GM18508 (cell line): ENCODE data around the gene EHHADH.

Experiments used
- ATAC-seq: cut with Tn5 transposase; IDR thresholded peaks from one replicate; pipeline ENCODE4 v1.9.1; 2021; ENCODE audit warnings: moderate number of reproducible peaks; ENCODE audit not compliant: insufficient read depth, unreplicated experiment

The EHHADH gene

DNA sequence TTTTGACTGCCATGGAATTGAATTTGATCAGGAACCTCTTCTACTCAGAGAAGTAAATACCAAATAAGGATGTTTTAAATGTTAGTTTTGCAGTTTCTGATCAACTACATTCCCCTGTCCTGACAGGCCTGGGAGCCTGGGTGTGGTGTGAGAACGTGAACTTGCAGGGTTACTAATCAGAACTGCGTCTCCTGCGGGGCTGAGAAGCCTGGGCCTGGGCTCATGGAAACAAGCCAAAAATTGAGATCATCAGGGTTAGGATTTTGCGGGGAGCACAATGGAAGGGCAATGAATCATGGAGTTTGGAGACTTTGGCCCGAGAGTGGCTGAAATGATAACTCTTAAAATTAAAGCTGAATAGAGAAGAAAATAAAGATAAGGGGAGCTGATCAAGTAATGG lies 53.2 kb downstream of the EHHADH start:
- no peak for ATAC-seq

DNA sequence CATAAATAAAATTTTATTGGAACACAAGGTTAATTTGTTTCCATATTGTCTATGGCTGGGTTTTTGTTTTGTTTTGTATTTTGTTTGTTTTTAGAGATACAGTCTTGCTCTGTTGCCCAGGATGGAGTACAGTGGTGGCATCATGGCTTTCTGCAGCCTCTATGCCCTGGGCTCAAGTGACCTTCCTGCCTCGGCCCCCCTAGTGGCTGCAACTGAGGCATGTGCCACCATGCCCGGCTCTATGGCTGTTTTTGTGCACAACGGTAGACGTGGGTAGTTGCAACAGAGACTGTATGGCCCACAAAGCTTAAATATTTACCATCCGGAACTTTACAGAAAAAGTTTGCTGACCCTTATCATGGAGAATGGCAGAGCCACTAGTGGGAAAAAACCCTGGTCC lies 54.2 kb downstream of the EHHADH start:
- no peak for ATAC-seq

DNA sequence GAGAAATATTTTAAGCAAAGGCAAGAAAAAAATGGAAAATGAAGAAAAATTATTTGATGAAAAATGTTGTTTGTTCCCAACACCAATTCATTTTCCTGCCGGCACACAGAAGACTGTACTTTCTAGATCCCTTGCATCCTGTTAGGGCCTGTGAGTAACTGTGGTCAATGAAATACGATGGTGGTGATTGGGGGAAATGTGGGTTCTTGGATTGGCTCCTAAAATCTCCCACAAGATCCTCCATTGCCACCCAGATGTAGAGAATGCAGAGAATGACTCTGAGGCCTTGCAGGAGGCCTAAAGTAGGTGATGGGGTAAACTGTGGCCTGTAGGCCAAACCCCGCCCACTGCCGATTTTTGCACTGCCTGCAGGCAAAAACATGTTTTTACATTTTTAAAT lies 54.6 kb downstream of the EHHADH start:
- no peak for ATAC-seq

DNA sequence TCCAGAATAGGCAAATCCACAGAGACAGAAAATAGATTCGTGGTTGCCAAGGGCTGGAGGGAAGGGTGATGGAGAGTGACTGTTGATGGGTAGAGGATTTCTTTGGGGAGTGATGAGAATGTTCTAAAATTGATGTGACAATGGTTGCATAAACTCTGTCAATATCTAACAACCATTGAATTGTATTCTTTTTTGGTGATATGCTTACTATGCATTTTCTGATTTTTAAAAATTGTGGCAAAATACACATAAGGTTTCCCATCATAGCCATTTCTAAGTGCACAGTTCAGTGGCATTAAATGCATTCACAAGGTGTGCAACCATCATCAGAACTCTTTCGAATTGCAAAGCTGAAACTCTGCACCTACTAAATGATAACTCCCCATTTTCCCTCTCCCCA lies 56.8 kb downstream of the EHHADH start:
- no peak for ATAC-seq

DNA sequence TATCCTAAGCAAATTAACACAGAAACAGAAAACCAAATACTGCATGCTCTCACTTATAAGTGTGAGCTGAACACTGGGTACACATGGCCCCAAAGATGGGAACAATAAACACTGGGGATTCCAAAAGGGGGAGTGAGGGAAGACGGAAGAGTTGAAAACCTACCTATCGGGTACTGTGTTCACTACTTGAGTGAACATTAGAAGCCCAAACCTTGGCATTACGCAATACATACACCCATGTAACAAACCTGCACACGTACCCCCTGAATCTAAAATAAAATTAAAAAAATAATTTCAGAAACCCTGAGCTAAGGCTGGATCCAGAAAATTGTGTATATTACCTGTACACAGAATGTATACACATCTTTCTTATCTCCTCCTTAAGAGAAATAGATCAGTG lies 58.2 kb downstream of the EHHADH start:
- no peak for ATAC-seq

DNA sequence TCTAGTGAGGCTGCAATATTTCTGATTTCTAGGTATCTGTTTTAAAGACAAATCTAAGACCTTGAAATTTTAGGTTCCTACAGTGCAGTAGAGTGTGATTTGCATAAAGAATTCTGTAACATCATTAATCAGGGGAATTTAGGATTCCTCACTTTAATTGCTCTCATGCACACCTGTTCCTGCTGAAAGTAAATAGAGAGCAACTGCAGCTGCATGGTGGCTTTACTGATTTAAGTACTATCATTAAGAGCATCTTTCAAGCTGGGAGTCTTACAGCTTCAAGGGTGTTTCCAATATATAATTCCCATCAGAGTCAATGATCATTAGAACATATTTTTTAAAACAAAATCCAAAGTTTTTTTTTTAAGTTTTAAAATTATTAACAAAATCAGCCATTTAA lies 65.0 kb downstream of the EHHADH start:
- no peak for ATAC-seq

DNA sequence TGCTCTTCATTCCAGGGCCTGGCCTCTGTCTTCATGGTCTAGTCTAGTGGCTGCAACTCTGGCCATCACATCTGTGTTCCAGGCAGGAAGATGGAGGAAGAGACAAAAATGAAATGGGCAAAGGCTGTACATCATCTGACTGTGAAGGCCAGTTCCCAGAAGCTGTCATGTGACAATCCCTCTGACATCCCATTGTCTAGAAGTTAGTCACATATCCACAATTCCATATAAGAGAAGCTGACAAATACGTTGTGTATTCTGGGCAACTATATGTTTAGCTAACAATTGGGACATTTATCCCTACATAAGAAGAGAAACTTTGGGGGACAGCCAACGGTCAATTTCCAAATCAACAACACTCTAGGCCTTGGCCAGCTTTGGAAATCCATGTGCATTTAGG lies 66.5 kb downstream of the EHHADH start:
- no peak for ATAC-seq

DNA sequence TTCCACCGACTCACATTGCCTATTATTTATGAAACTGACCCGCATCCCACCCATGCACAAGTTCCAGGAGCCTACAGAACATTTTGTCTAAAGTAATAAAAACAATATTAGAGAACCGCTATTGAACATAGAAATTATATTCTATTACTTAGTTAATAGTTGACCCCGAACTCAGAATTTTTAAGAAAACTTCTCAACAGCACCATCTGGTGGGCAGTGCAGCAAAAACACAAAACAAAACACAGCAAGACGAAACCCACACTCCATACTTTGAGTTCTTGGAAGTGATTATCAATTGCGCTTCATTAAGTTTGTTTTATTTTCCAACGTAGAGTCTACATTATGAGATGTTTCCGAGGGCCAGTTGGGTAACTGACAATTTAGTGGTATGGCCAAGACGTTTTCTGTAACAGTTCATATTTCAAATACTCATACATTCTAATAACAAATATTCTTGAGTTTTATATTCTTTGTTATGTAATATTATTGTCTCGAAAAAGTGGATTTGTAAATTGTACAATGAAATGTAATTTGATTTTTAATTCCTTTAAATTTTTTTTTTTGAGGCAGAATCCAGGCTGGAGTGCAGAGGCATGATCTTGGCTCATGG lies 77.0 kb downstream of the EHHADH start:
- ATAC-seq = no peak

DNA sequence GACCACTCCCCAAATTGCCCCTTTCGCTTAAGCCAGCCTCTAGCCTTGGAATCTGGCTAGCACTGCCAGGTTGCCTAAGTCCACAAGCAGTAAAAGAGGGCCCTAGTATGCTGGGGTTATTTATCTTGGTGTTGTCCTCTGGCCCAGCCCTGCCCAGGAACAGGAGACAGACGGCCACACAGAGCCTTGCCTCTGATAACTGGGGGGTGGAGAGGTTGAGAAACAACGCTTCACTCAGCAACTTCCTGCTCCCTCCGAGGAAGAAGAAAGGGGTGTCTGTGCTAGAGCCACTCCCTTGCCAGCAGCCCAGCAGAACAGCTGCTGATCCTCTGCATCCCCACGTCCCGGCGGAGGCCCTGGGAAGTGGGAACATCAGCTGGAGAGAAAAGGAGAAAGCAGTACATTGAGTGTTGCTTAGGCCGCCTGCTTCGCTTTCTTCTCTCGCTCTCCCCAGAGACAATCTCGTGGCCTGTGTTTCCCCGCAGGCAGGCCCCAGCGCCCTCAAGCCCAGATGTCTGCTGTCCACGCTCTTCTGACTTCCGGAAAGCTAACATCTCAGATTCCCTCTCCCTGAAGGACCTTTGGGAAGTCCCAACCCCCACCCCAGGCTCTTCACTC lies 78.4 kb downstream of the EHHADH start:
- ATAC-seq = no peak

DNA sequence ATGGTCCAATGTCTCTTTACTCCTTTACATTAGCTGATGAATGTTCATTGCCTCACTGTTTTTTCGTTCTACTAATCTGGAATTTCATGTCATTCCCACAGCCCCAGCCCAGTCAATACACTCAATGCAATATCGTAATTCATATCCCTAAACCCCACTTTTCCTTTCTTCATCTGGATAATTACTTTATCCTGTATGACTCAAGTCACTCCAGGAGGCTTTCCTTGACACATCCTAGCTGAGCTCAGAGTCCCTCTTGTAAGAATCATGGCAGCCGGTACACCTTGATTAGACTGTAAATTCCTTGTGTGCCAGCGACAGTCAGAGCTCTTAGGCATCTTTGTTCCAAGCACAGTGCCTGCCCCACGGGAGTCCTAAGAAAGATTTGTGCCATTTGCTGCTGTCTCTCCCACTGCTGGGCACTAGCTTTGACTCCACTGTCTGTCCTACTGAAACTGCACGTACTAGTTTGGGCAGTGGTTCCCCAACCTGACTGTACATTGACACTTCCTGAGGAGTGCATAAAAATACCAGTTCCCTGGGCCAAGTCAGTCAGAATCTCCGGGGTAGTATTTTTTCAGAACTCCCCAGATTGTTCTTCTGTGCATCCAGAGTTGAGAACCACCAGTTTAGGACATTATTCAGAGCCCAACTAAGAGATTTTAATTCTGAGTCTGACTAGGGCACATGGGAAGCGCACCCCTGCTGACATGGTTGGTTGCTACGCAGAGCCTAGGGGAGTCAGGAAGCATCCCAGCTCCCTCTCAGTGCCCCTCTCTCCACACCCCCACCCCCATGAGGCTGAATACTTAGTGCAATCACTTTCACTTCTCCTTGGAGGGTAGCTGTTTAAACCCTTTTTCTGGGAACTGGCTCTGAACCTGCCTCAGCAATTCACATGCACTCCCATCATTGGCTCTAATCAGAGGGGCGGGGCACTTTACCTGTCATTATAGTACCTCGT lies 81.5 kb downstream of the EHHADH start:
- no peak for ATAC-seq

DNA sequence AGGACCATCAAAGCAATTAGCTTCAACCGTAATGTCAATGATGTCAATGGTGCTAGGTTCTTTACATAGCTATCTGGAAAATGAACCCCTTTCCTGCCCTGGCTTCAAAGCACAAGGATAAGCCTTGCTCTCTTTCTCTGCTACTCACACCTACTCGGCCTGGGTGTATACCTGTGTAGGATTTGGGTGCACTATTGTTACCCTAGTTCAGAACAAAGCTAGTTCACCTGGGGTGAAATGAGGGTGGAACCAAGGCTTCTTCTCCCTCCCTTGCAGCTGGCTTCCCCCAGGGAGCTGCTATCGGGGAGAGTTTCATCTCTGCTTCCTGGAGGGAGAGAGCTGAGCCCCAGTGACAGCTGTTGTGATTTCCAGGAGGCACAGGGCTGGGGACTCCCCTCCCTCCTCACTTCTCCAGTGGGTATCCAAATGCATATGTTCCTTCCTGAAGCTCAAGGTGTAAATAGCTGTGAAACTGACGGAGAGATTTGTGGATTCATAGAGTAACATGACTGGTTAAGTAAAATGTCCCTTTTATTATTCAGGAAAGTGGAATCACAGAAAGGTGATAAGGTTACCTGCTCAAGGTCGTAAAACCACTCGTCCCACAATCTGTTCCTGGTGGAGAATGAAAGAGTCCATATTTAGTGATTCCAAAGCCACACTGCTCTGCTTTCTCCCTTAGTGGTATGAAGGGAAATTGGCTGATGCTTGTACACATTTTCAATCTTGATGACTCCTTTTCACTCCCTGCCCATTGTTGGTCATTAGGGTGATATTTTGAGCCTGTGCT lies 89.2 kb downstream of the EHHADH start:
- no peak for ATAC-seq

DNA sequence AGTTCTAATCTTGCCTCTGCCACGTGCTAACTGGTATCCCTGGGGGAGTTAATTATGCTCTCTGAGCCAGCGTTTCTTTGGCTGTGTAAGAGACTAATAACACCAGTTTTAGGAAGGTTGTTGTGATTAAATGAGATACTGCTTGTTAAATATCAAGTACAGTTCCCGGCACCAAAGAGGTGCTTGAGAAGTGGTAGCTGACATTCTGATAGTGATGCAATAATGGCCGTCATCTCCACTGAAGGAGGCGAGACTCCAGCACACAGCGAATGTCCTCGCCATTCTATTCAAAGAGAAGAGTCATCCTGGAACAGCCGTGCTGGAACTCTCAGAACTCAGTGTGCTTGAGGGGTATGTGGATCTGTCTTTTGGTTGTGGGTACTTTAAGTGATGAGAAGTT lies 91.2 kb downstream of the EHHADH start:
- ATAC-seq = no peak

DNA sequence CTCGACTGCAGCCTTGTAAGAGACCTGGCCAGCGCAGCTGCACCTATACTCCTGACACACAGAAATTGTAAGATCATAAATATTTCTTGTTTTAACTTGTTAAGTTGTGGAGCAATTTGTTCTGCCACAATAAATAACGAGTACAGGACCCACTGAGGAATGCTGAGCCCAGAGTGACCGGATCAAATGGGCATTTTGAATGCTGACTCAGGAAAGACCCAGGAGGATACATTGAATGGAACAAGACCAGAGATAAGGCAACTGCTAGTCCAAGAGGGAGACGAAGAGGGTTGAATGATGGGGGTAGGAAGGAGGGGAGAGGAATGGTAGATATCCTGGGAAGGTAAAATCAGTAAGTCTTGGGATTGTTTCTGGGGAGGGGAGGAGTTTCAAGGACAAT lies 92.1 kb downstream of the EHHADH start:
- no peak for ATAC-seq

DNA sequence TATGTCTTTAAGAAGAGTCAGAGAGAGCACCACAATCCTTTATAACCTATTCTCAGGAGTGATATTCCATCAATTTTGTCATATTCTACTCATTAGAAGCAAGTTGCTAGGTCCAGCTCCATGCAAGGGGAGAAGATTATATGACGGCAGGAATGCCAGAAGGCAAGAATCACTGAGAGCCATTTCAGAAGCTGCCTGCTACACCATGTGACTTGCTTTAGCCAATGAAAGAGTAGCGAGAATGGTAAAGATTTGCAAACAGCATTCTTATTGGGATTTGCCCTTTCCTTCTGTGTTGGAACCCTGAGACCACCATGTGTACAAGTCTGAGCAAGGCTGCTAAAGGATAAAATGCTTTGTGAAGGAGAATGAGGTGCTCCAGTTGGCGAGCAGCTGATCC lies 96.5 kb downstream of the EHHADH start:
- ATAC-seq = no peak

DNA sequence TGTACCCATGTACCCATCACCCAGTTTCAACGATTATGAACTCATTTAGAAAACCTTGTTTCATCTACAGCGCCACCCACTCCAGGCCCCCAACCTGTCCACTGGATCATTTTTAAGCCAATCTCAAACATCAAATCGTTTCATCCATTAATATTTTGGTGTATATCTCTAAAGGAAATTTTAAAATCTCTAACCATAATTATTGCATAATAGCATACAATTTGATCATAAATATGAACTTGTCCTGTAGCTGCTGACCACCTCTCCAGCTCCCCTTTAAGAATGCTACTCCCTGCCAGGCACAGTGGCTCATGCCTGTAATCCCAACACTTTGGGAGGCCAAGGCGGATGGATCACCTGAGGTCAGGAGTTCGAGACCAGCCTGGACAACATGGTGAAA lies 98.2 kb downstream of the EHHADH start:
- no peak for ATAC-seq

DNA sequence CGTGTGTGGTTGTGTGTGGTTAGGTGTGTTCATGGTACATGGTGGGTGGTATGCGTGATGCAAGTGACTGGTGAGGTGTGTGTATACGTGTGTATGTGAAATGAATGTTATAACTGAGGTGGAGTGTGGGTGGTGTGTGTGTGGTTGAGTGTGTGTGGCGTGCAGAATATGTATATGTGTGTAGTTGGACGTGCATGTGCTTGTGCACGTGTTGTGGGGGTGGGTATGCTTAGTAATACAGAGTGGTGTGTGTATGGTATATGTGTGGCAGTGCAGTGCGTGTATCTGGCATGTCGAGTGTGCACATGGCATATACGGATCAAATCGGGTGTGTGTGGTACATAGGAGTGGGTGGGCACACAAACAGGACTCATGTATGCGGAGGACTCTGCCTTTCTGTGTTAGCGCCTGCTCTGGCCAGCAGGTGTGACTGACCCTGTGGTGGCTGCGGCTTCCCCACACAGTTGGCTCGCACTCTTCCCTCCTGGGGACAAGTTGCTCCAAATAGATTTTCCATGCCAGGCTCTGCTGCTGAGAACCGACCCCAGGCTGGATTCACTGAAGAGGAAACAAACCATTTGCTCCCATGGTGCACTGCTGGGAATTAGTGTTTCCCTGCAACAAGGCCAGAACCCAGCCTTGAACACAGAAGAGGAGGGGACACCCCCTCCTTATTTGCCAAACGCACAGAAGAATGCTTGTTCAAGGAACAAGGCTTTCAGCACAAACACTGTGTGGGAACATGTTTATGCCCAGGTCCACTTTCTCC lies 99.8 kb downstream of the EHHADH start:
- no peak for ATAC-seq

DNA sequence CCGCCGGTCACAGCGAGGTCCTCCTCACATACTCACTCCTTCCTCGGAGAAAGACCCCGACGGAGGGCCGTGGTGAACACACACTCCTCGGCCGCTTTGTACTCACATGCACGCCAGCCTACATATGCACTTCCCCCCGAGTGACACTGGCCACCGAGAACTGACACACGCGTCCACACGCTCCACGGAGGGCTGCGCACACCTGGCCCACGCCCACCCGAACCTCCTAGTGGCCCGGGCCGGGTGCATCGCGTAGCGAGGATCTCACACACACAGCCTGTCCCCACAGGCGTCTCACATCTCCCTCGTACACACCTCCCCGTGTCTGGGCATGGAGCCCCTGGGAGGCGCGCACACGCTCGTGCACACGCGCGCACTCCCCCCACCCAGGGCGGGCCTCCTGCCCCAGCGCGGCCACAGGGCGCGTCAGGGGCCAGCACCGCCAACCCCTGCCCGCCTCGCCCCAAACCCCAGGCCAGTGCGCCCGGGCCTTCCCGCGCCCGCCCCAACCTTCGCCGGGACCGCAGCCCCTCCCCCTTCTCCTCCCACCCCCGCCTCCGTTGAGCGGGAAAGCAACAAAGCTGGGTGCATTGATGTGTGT lies 100.6 kb downstream of the EHHADH start:
- no peak for ATAC-seq

DNA sequence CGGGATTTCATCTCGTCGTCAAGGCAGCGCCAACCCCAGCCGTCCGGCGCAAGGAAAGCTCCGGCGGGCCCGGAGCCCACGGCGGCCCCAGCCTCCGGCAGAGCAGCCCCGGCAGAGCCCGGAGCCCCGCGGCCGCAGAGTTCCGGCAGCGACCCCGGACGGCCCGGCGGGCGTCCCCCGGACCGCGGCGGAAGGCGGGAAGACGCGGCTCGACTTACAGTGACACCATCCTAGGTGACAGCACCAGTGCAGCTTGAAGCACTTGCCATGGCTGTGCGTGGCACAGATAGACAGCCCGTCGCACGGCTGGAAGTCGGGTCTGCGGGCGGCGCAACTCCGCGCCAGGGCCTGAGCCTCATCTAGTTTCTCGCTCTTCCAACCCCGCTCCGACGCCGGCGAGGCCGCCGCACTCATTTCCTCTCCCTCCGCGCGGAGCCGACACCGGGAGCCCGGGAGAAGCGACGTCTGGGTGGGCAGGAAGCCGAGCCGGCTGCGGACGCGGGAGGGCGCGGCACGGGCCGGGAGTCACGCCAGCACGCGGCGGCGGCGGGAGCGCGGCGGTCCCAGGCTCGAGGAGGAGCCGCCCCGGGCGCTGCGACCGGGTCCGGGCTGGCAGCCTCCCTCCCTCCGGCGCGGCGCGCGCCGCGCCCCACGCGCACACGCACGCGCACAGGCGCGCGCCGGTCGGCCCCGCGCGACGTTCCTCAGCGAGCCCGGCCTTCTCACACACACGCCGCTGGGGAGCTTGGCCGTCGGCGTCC lies 101.3 kb downstream of the EHHADH start, which contains the start of gene C3orf70:
Gene C3orf70, minus strand, starts transcription at position 651 of the 761 bp plus-strand sequence. Its CDS starts 237 bp downstream, at position 414.
- no peak for ATAC-seq

DNA sequence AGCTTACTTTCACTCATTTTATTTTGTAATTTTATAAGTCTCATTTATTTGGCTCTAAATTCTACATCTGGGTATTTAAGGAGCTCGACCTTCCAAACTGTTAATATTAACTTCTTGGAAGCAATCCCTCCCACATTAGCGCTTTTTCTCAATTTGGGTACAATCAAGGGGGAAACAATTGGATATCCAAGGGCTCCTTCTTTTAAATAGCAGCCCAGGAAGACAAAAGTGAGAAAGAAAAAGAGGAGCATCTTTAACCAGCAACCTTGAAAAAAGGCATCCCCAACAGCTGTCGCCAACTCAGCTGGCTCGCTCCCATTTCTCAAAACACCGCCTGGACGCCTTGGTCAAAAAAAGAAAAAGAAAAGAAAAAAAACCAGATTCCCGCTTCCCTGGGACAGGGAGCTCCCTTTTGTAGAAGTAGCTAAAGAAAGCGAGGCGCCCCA lies 101.9 kb downstream of the EHHADH start:
- ATAC-seq = no peak
